GM19324 (cell line): ENCODE results near the gene TMEM184B.

ENCODE experiments used
- ATAC-seq: cut with Tn5 transposase; IDR thresholded peaks from one replicate; pipeline ENCODE4 v1.9.1; 2021; ENCODE audit warnings: mild to moderate bottlenecking, moderate library complexity; ENCODE audit not compliant: unreplicated experiment, low FRiP score

Gene TMEM184B

GRCh38 chr22:38228873-38229740 lies 43.7 kb downstream of the TMEM184B start:
- ATAC-seq, result no peak

GRCh38 chr22:38228326-38228872 lies 44.4 kb downstream of the TMEM184B start:
- ATAC-seq, result no peak

GRCh38 chr22:38226853-38227649 lies 45.8 kb downstream of the TMEM184B start:
- ATAC-seq, result no peak

- ATAC-seq, result no peak
These were observed 49.4 kb downstream of the TMEM184B start for GRCh38 chr22:38223289-38223960.

- no peak for ATAC-seq
These were observed 50.1 kb downstream of the TMEM184B start for GRCh38 chr22:38222797-38223119.

- no peak for ATAC-seq
These were observed 50.7 kb downstream of the TMEM184B start for GRCh38 chr22:38221908-38222796.

- ATAC-seq, result no peak
These were observed 51.4 kb downstream of the TMEM184B start for GRCh38 chr22:38221407-38221806.

- no peak for ATAC-seq
These were observed 52.0 kb downstream of the TMEM184B start for GRCh38 chr22:38220653-38221386.

GRCh38 chr22:38220163-38220562 lies 52.6 kb downstream of the TMEM184B start:
- no peak for ATAC-seq

- no peak for ATAC-seq
These were observed 53.2 kb downstream of the TMEM184B start for GRCh38 chr22:38219632-38220031.

- ATAC-seq, result no peak
These were observed 53.9 kb downstream of the TMEM184B start for GRCh38 chr22:38218661-38219622.

- ATAC-seq, result no peak
These were observed 57.4 kb downstream of the TMEM184B start for GRCh38 chr22:38215156-38216038.

GRCh38 chr22:38214302-38215056 lies 58.3 kb downstream of the TMEM184B start:
- peak; percentile 61 for ATAC-seq

GRCh38 chr22:38213990-38214301 lies 58.9 kb downstream of the TMEM184B start:
- ATAC-seq, result peak; percentile 9

- ATAC-seq, result no peak
These were observed 59.4 kb downstream of the TMEM184B start for GRCh38 chr22:38213319-38213989.

- ATAC-seq, result no peak
These were observed 60.4 kb downstream of the TMEM184B start for GRCh38 chr22:38212442-38212841.
